Neutrophil (primary cell): ENCODE measurements around the gene PGBD1.
A peak's percentile ranks its signal among the peaks of the same experiment; 100 is the strongest.

ENCODE experiments used
- H3K27ac ChIP-seq: fragments of 200-600 bp; sonication (generic); 2 replicates; pipeline ENCODE4 v1.5.1; 2016; ENCODE audit warnings: mild to moderate bottlenecking, moderate library complexity
- H3K27me3 ChIP-seq: fragments of 200-600 bp; sonication (generic); 2 replicates; pipeline ENCODE4 v1.6.0; 2016; ENCODE audit warnings: mild to moderate bottlenecking
- H3K36me3 ChIP-seq: fragments of 200-600 bp; sonication (generic); 2 replicates; pipeline ENCODE4 v1.5.1; 2017
- H3K4me1 ChIP-seq, 2 experiments: fragments of 200-600 bp in 1 of 2; sonication (generic) in 1 of 2; 1 replicate in 1 of 2; 2 replicates in 1 of 2; pipeline versions ENCODE4 v1.5.1 to v1.6.1; 2013 to 2016; ENCODE audit warnings: low read depth in 1 of 2, low read length in 1 of 2, mild to moderate bottlenecking in 1 of 2, moderate library complexity in 1 of 2; ENCODE audit not compliant: control insufficient read depth in 1 of 2, insufficient read depth in 1 of 2
- H3K4me3 ChIP-seq, 2 experiments: fragments of 200-600 bp in 1 of 2; sonication (generic) in 1 of 2; 1 replicate in 1 of 2; 2 replicates in 1 of 2; pipeline ENCODE4 v1.5.1; 2013 to 2016; ENCODE audit warnings: low read depth in 1 of 2, low read length in 1 of 2, mild to moderate bottlenecking in 1 of 2, moderate library complexity in 1 of 2
- H3K9me3 ChIP-seq: fragments of 200-600 bp; sonication (generic); 2 replicates; pipeline ENCODE4 v1.5.1; 2016
- TF ChIP-seq, protein P1 (sequence below): fragments of 200-600 bp; sonication (generic); IDR thresholded peaks from 2 replicates; pipeline ENCODE4 v1.5.1; 2016; ENCODE audit warnings: antibody characterized with exemption

PGBD1 gene

DNA sequence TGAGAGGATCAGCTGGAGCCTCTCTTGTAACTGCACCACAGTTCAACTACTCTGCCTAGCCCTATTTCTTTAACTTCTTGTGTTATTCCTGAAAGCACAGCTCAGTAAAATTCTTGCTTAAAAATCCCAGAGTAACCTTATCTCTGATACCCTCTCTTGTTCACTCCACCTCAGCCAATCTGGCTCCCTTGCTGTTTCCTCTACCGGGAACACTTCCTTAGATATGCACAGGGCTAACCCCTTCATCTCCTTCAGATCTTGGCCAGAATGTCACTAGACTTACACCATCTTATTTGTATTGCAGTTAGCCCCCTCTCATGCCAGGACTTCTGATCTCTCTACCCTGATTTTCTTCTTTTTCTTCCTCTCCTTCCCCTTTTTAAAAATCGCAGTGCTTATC lies 65.7 kb downstream of the PGBD1 start:
- H3K27me3 ChIP-seq = peaks cover 28% of the 10 kb centered on the region
- TF ChIP-seq, protein P1, sequence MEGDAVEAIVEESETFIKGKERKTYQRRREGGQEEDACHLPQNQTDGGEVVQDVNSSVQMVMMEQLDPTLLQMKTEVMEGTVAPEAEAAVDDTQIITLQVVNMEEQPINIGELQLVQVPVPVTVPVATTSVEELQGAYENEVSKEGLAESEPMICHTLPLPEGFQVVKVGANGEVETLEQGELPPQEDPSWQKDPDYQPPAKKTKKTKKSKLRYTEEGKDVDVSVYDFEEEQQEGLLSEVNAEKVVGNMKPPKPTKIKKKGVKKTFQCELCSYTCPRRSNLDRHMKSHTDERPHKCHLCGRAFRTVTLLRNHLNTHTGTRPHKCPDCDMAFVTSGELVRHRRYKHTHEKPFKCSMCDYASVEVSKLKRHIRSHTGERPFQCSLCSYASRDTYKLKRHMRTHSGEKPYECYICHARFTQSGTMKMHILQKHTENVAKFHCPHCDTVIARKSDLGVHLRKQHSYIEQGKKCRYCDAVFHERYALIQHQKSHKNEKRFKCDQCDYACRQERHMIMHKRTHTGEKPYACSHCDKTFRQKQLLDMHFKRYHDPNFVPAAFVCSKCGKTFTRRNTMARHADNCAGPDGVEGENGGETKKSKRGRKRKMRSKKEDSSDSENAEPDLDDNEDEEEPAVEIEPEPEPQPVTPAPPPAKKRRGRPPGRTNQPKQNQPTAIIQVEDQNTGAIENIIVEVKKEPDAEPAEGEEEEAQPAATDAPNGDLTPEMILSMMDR = no peak
- no peak overlapping the region for H3K27ac ChIP-seq
- H3K36me3 ChIP-seq = no peaks in the 10 kb centered on the region
- H3K4me3 ChIP-seq = no peak overlapping the region
- no peaks in the 10 kb centered on the region for H3K9me3 ChIP-seq
- peaks cover 13 to 14% of the 10 kb centered on the region in 2 experiments for H3K4me1 ChIP-seq

DNA sequence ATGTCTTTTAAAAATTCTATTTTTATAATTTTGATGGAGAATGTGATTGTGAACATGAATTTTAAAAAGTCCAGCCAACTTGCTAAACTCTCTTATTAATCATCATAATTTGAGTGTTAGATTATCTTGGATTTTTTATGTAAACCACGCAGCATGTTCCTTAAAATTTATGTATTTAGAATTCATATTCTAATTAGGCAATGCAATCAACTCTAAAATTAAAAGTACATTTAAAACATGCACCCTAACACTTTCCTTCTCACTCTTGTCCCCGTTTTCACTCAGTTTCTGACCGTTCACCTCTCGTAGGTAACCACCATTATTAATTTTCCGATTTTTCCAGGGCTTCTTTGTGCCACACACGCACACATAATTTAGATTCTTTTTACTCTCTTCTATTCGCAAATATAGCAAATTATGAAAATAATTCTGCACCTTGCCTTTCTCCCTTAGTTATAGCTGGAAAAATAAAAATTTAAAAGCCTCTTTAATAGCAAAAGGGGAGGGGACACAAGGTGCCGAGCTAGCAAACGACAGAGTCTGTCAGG lies 68.0 kb downstream of the PGBD1 start:
- no peaks in the 10 kb centered on the region for H3K36me3 ChIP-seq
- peak overlapping the region; percentile 47 for H3K27ac ChIP-seq
- H3K27me3 ChIP-seq = peaks cover 28% of the 10 kb centered on the region
- H3K9me3 ChIP-seq = no peaks in the 10 kb centered on the region
- peak overlapping the region; percentile 62 to 75 for H3K4me3 ChIP-seq
- TF ChIP-seq, protein P1 = no peak
- H3K4me1 ChIP-seq = peaks cover 13 to 14% of the 10 kb centered on the region in 2 experiments

DNA sequence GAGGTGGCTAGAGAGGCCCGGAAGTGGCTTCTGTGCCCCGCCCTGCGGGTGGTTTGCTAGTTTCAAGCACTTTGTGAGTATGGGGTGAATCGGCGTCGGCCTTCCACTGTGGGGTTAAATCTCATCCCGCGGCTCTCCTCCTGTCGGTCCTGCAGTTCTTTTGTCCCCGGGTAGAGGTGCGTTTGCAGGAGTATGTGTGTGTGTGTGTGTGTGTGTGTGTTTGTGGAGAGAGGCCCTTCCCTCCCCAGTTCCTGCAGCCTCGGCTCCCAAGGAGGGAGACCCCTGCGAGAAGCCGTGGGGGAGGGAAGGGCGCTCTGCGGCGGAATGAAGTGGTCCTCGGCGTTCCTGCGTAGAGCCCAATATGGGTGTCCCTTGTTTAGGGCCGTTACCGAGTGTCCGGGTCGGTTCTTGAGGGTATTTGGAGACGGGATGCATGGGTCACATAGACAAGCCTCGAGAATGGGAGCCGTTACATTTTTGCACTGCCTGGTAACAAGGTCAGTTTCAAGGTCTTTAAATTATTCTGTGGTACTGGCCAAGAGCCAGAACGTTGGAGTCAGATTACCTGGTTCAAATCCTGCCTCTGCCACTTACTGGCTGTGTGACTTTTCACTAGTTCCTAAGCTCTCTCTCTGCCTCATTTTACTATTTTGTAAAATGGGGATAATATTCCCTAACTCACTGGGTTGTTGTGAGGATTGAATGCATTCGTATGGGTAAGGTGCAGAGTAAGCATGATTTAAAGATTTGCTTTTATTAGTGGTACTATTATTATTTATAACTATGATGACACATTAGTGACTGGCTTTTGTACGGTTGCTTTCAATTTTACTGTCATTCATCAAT lies 68.7 kb downstream of the PGBD1 start, which contains the start of gene ZKSCAN3:
ZKSCAN3 (plus strand) TSS at position 56 of the 846 bp plus-strand sequence. CDS start 9,640 bp downstream, outside the sequence.
- H3K27ac ChIP-seq = peak within 1 kb of the TSS; percentile 47
- TF ChIP-seq, protein P1 = no peak
- H3K9me3 ChIP-seq = no peaks in the 10 kb centered on the region
- H3K4me1 ChIP-seq = peaks cover 14 to 15% of the 10 kb centered on the region in 2 experiments
- no peaks in the 10 kb centered on the region for H3K36me3 ChIP-seq
- H3K27me3 ChIP-seq = peaks cover 28% of the 10 kb centered on the region
- peak within 1 kb of the TSS; percentile 62 to 75 for H3K4me3 ChIP-seq

DNA sequence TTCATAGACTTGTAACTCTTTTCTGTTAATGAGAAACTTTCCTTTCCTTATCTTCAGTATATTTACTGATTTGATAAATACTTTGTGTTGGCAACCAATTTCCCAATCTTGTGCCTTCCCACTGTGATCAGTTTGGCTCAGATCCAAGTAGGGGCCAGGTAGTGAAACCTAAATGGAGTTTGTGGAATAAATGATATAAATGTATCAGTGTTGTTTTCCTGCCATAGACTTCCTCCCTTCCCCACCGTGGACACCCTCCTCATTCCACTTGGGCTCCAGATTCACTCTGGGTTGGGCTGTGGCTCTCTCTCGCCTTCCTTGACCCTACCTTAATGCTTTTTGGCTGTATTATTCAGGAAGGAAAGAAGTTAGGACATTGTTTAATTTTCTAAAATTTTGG lies 69.7 kb downstream of the PGBD1 start:
- Histone ChIP-seq H3K27me3 (peaks cover 19% of the 10 kb centered on the region), H3K27ac (no peak overlapping the region), H3K4me1 (peaks cover 20 to 22% of the 10 kb centered on the region in 2 experiments), H3K9me3 (no peaks in the 10 kb centered on the region), H3K36me3 (no peaks in the 10 kb centered on the region), H3K4me3 (no peak overlapping the region)
- TF ChIP-seq, protein P1 = no peak

DNA sequence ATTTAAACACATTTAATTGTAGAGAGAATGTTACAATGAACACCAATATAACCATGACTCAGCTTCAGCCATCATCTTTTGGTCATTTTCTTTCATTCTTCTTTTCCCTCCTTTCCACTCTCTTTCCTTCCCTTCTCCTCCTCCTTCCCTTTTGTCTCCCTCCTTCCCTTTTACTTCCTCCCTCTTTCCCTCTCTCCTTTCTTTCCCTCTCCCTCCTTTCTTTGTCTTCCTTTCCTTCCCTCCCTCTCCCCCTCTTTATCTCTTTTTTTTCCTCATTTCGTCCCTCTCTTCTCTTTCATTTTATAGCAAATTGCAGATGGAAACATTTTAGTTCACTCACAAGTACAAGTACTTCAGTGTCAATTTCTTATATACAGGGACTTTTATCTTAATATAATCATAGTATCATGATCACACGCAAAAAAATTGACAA lies 70.1 kb downstream of the PGBD1 start:
- Histone ChIP-seq H3K27ac (no peak overlapping the region), H3K9me3 (no peaks in the 10 kb centered on the region), H3K27me3 (peaks cover 17% of the 10 kb centered on the region), H3K4me3 (no peak overlapping the region), H3K4me1 (peaks cover 25 to 27% of the 10 kb centered on the region in 2 experiments), H3K36me3 (no peaks in the 10 kb centered on the region)
- TF ChIP-seq, protein P1 = no peak
